K562 (cell line): Measurements from ENCODE around the gene TMEM63C. TPM values are rescaled to one million over a fixed set of nuclear protein-coding genes. Genes with fewer than 3 reads are reported as not detected.

Experiments
- ATAC-seq: fragments of 200-7000 bp; cut with Tn5 transposase; 3 replicates; pipeline ENCODE4 v1.9.1; 2020; ENCODE audit warnings: moderate library complexity
- BruUV-seq: library from RNA; stranded (reverse); fragments of 400-500 nt; replicated peaks from 2 replicates; lab custom pipeline; 2021; lab: Mats Ljungman, UMichigan
- CTCF ChIA-PET: fragments of 300-600 bp; formaldehyde crosslinking; extraction: SDS; loops from one replicate; lab custom pipeline; 2021; ENCODE audit warnings: low intra/inter-chr PET ratio; lab: Yijun Ruan, JAX
- POLR2A ChIA-PET: fragments of 300-600, 350-650 bp; sonication (Branson Sonifier 250); formaldehyde crosslinking; extraction: SDS; loops from one replicate; lab custom pipeline; 2021; ENCODE audit warnings: antibody characterized with exemption, inconsistent platforms; lab: Yijun Ruan, JAX
- DNase-seq, 4 experiments: peaks; one replicate each; pipeline versions ENCODE4 v3.0.0 to v3.0.0-alpha.2; 2011 to 2018; ENCODE audit warnings: low spot score in 3 of 4, mixed read lengths in 3 of 4; ENCODE audit errors: extremely low read depth in 1 of 4
- FAIRE-seq: peaks from 2 replicates; lab custom pipeline; 2011; peaks lifted over from hg19 to GRCh38; lab: Jason Lieb, UNC
- H2AFZ ChIP-seq: 2 replicates; pipeline ENCODE4 v1.6.0; 2011; ENCODE audit warnings: low read depth, low read length, control low read depth, inconsistent platforms
- H3K27ac ChIP-seq: fragments of 200-600 bp; 3 replicates; pipeline ENCODE4 v1.8.0; 2011; ENCODE audit warnings: low read depth, mild to moderate bottlenecking, control low read depth, inconsistent platforms, low read length, moderate library complexity, mixed read lengths; ENCODE audit errors: extremely low read depth
- H3K27me3 ChIP-seq, 2 experiments: fragments of 300-600 bp in 1 of 2; 2 replicates in 1 of 2; 3 replicates in 1 of 2; pipeline versions ENCODE4 v1.6.0 to v1.8.0; 2011; ENCODE audit warnings: inconsistent platforms in 2 of 2, low read length in 2 of 2, mild to moderate bottlenecking in 1 of 2, mixed read lengths in 1 of 2, moderate library complexity in 1 of 2; ENCODE audit not compliant: control insufficient read depth in 2 of 2, insufficient read depth in 2 of 2
- H3K36me3 ChIP-seq: fragments of 300-600 bp; 3 replicates; pipeline ENCODE4 v1.8.0; 2011; ENCODE audit warnings: mild to moderate bottlenecking, low read length, inconsistent platforms; ENCODE audit not compliant: control insufficient read depth, insufficient read depth
- H3K4me1 ChIP-seq, 2 experiments: fragments of 200-600 bp in 1 of 2; replicated peaks in 1 of 2; 2 replicates in 1 of 2; 3 replicates in 1 of 2; pipeline versions ENCODE4 v1.5.1 to v1.8.0; 2011; ENCODE audit warnings: inconsistent platforms in 2 of 2, low read length in 2 of 2, mild to moderate bottlenecking in 1 of 2, mixed read lengths in 1 of 2, moderate library complexity in 1 of 2; ENCODE audit not compliant: control insufficient read depth in 2 of 2, insufficient read depth in 2 of 2
- H3K4me2 ChIP-seq: 2 replicates; pipeline ENCODE4 v1.6.1; 2011; ENCODE audit warnings: low read length, control low read depth, inconsistent platforms, mixed read lengths; ENCODE audit not compliant: insufficient read depth
- H3K4me3 ChIP-seq: fragments of 200-600 bp; sonication (generic), shearing (Covaris generic); 2 replicates; pipeline ENCODE4 v1.5.1; 2016; ENCODE audit warnings: control low read depth, inconsistent platforms
- H3K79me2 ChIP-seq: fragments of 200-600 bp; 3 replicates; pipeline ENCODE4 v1.8.0; 2011; ENCODE audit warnings: low read length, inconsistent platforms; ENCODE audit not compliant: control insufficient read depth, insufficient read depth
- H3K9ac ChIP-seq, 2 experiments: 2 replicates each; pipeline versions ENCODE4 v1.6.0 to v1.6.1; 2011; ENCODE audit warnings: low read depth in 2 of 2, low read length in 2 of 2, control low read depth in 1 of 2, inconsistent platforms in 1 of 2, mild to moderate bottlenecking in 1 of 2, mixed read lengths in 1 of 2; ENCODE audit not compliant: insufficient read depth in 1 of 2
- H3K9me1 ChIP-seq: one replicate; pipeline ENCODE4 v1.6.0; 2011; ENCODE audit warnings: inconsistent platforms, mild to moderate bottlenecking, low read length, moderate library complexity; ENCODE audit not compliant: control insufficient read depth, insufficient read depth
- H3K9me3 ChIP-seq: replicated peaks from 2 replicates; pipeline ENCODE4 v1.5.1; 2011; ENCODE audit warnings: low read depth, low read length, inconsistent platforms; ENCODE audit not compliant: control insufficient read depth, insufficient read depth
- H4K20me1 ChIP-seq: replicated peaks from 2 replicates; pipeline ENCODE4 v1.6.1; 2011; ENCODE audit warnings: low read length, inconsistent platforms, mixed read lengths; ENCODE audit not compliant: control insufficient read depth, insufficient read depth
- ARID4B ChIP-seq: sonication (generic); formaldehyde crosslinking; IDR thresholded peaks from 2 replicates; pipeline ENCODE4 v1.8.0; 2022; ENCODE audit warnings: mild to moderate bottlenecking, missing genetic modification reagents
- CEBPG ChIP-seq, 3 experiments: fragments of 200-800 bp in 1 of 3; sonication (Bioruptor generic) in 1 of 3; sonication (generic) in 1 of 3; formaldehyde crosslinking in 1 of 3; IDR thresholded peaks in 2 of 3; conservative IDR thresholded peaks in 1 of 3; 2 replicates each; pipeline versions ENCODE4 v1.6.1 to v1.8.0; 2016 to 2022; ENCODE audit warnings: missing compliant biosample characterization in 2 of 3, missing genetic modification characterization in 2 of 3, mild to moderate bottlenecking in 1 of 3, missing genetic modification reagents in 1 of 3
- CSDE1 ChIP-seq, 2 experiments: fragments of 450-650 bp; IDR thresholded peaks; 2 replicates each; pipeline ENCODE4 v1.6.1; 2016; ENCODE audit warnings: mild to moderate bottlenecking in 1 of 2
- CTBP1 ChIP-seq: fragments of 450-650 bp; IDR thresholded peaks from 2 replicates; pipeline ENCODE4 v1.6.1; 2016; ENCODE audit warnings: borderline replicate concordance
- ELK3 ChIP-seq: fragments of 450-650 bp; formaldehyde crosslinking; IDR thresholded peaks from 2 replicates; pipeline ENCODE4 v1.4.0; 2020; ENCODE audit warnings: mild to moderate bottlenecking
- HMBOX1 ChIP-seq: sonication (generic); IDR thresholded peaks from 2 replicates; pipeline ENCODE4 v1.6.1; 2016
- MAFG ChIP-seq: fragments of 450-650 bp; conservative IDR thresholded peaks from 2 replicates; pipeline ENCODE4 v1.6.1; 2016; ENCODE audit warnings: missing genetic modification characterization, missing compliant biosample characterization
- MAFK ChIP-seq: IDR thresholded peaks from 2 replicates; pipeline ENCODE4 v1.6.1; 2011; ENCODE audit warnings: low read length, improper control_type of control experiment
- PKNOX1 ChIP-seq: fragments of 450-650 bp; IDR thresholded peaks from 2 replicates; pipeline ENCODE4 v1.6.1; 2016
- RAD51 ChIP-seq: fragments of 450-650 bp; IDR thresholded peaks from 2 replicates; pipeline ENCODE4 v1.7.1; 2016; ENCODE audit warnings: low read depth, mild to moderate bottlenecking, borderline replicate concordance
- SMARCA5 ChIP-seq: fragments of 450-650 bp; IDR thresholded peaks from 2 replicates; pipeline ENCODE4 v1.6.1; 2016
- SRF ChIP-seq, 2 experiments: fragments of 250-450, 450-650 bp in 1 of 2; sonication (Bioruptor Pico) in 1 of 2; sonication (generic) in 1 of 2; formaldehyde crosslinking; IDR thresholded peaks; 2 replicates each; pipeline versions ENCODE4 v1.5.0 to v1.5.1; 2020 to 2022; ENCODE audit warnings: mild to moderate bottlenecking in 1 of 2, missing genetic modification reagents in 1 of 2
- TFAP4 ChIP-seq: sonication (generic); formaldehyde crosslinking; IDR thresholded peaks from 2 replicates; pipeline ENCODE4 v1.8.0; 2022; ENCODE audit warnings: missing genetic modification reagents, mild to moderate bottlenecking, moderate library complexity, borderline replicate concordance
- WGBS: fragments of 100-300 bp; shearing (Covaris generic); methylation state at CpG from one replicate; pipeline ENCODE4 v1.1.6; 2016; ENCODE audit warnings: low coverage, mixed read lengths; ENCODE audit not compliant: insufficient coverage; ENCODE audit errors: missing lambda C conversion rate; 5-methylcytosine and 5-hydroxymethylcytosine counted together
- in situ Hi-C: fragments of 300-500 bp; cut with MboI; formaldehyde crosslinking; loops from 4 replicates; pipeline ENCODE4 v1.15.0; 2018; ENCODE audit warnings: inconsistent platforms, mixed read lengths
- intact Hi-C: fragments of 100-400 bp; cut with micrococcal nuclease; formaldehyde crosslinking; loops from 2 replicates; pipeline ENCODE4 v1.14.2; 2022
- polyA plus RNA-seq, 8 experiments: library from polyadenylated mRNA; depleted of rRNA in 4 of 8; stranded (reverse) in 5 of 8; unstranded in 3 of 8; fragments of >200 nt; fragmentation: Nextera tagmentation in 2 of 8; fragmentation: Illumina TruSeq in 1 of 8; extraction: Ambion mirVana in 2 of 8; extraction: Trizol in 1 of 8; gene quantifications; 2 replicates each; pipeline versions ENCODE4 v1.2.1 to v1.2.3, GENCODE V29; 2011 to 2014; ENCODE audit warnings: inconsistent platforms in 1 of 8, missing spikeins in 1 of 8
- total RNA-seq, 7 experiments: library from RNA; depleted of rRNA in 6 of 7; stranded (reverse); fragments of >200 nt in 6 of 7; fragmentation: Illumina TruSeq in 2 of 7; extraction: Trizol in 2 of 7; gene quantifications; 2 replicates each; pipeline versions ENCODE4 v1.2.1 to v1.2.3, GENCODE V29; 2011 to 2021; ENCODE audit warnings: low replicate concordance in 1 of 7

TMEM63C gene
- total and polyA plus RNA-seq, 9 of the 15 experiments (the other 6 are each of a cell fraction or from before 2014, with no cell fraction given): 0.07 TPM; not detected in 8

GRCh38 chr14:77259025-77259715 lies 77.6 kb downstream of the TMEM63C start:
- intact Hi-C loops: no loop called here
- DNase-seq (no peak), ATAC-seq (no peak), FAIRE-seq (no peak)
- no peak for TF ChIP-seq TFAP4
- no peak for TF ChIP-seq CSDE1 (IDR thresholded peaks at IDR 0.05)
- no peak for TF ChIP-seq MAFK
- TF ChIP-seq PKNOX1: no peak
- TF ChIP-seq HMBOX1: no peak
- no peak for TF ChIP-seq MAFG (tag)
- TF ChIP-seq RAD51: no peak
- no peak for TF ChIP-seq SMARCA5
- no peak for TF ChIP-seq SRF (CRISPR knock-in tag; IDR thresholded peaks at IDR 0.05)
- no peak for TF ChIP-seq ARID4B
- TF ChIP-seq ELK3 (CRISPR knock-in tag): no peak
- no peak for TF ChIP-seq CTBP1
- no peak for TF ChIP-seq CEBPG (CRISPR knock-in tag; IDR thresholded peaks at IDR 0.05)
- TF ChIP-seq CEBPG (tag; conservative IDR thresholded peaks at IDR 0.05 in 1 of 2, IDR thresholded peaks at IDR 0.05 in 1 of 2): no peak
- BruUV-seq: no TSS peak
- WGBS: 1% methylated on average over 7 of the region's 11 CpGs
- Histone ChIP-seq H3K4me3 (no peak overlapping the region), H3K79me2 (no peaks in the 10 kb centered on the region), H3K27me3 (peaks cover 2 to 54% of the 10 kb centered on the region in 2 experiments; a peak in 4 of 5 replicates), H3K9ac (no peak overlapping the region), H4K20me1 (no peaks in the 10 kb centered on the region; the same call in 1 of the 2 replicates), H3K4me1 (no peaks in the 10 kb centered on the region), H3K4me2 (no peak overlapping the region), H3K36me3 (no peaks in the 10 kb centered on the region), H3K9me1 (no peaks in the 10 kb centered on the region), H2AFZ (no peak overlapping the region), H3K27ac (no peak overlapping the region), H3K9me3 (no peaks in the 10 kb centered on the region)
- in situ Hi-C loops: no loop called here
- ChIA-PET POLR2A (interaction anchor here (0.6 kb wide), 1 partner anchor 73 kb away, joined by 3 read pairs; no protein-coding TSS in a partner anchor), CTCF (no interaction called here)
